Kidney tubule cell (primary cell): Measurements from ENCODE around the gene POLR2M.
A peak's percentile ranks its signal among the peaks of the same experiment; 100 is the strongest.

Experiments used
- DNase-seq: peaks from one replicate; pipeline ENCODE4 v3.0.0-alpha.2; 2018; ENCODE audit warnings: low spot score

POLR2M gene

GRCh38 chr15:57738734-57739237 is 32.3 kb downstream of the POLR2M start:
- no peak for DNase-seq

- DNase-seq, result no peak
Observed at GRCh38 chr15:57740048-57740447, 33.5 kb downstream of the POLR2M start.

DNA sequence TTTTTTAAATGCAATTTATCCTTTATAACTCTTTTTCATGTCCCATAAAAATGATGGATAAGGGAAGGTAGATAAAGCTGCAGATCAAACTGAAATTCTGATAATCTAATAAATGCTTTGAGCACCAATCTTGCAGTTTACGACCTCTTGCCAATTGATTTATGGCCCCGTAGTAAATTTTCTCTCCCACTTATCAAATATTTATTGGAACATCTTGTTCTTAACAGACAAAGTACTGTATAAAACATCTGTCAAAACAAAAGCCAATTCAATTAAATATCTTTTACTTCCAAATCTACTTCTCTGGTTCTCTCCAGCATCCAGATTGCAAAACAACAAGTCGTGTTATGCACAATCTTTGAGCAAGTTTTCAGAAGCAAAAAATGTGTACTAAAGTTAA is 34.6 kb downstream of the POLR2M start:
- no peak for DNase-seq

- peak; percentile 5 for DNase-seq
Observed at GRCh38 chr15:57743424-57743823, 36.9 kb downstream of the POLR2M start.

GRCh38 chr15:57746786-57747185 is 40.3 kb downstream of the POLR2M start:
- no peak for DNase-seq

DNA sequence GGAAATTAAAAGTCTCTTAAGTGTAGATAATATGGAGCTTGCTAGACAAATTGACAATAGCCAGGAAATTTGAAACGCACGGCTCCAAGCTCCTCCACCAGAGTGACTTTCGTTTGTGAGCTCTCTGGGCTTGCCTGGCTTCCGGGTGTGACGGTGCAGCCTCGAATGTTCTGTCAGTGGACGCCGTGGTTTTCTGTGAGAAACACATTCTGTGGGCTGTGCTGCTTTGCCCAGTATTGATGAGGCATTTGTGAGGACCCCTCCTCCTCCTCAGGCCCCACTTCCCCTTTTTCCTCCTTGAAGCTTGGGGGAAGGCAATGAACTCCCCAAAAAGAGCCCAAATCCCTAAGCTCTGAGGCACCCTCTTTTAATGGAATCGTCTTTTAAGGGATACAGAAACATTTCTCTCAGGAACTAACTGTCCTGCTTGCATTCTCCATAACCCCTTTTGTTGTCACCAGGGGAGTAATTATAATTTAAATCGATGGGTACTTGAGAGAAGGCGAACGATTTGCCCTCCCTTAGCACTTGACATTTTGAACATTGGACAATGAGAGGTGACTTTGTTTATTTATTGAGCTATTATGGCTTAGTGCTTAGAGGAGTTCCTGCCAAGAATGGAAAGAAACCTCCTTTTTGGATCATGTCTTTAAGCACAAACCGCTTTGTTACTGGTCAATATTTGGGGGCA is 40.8 kb downstream of the POLR2M start:
- DNase-seq, result peak; percentile 6

DNA sequence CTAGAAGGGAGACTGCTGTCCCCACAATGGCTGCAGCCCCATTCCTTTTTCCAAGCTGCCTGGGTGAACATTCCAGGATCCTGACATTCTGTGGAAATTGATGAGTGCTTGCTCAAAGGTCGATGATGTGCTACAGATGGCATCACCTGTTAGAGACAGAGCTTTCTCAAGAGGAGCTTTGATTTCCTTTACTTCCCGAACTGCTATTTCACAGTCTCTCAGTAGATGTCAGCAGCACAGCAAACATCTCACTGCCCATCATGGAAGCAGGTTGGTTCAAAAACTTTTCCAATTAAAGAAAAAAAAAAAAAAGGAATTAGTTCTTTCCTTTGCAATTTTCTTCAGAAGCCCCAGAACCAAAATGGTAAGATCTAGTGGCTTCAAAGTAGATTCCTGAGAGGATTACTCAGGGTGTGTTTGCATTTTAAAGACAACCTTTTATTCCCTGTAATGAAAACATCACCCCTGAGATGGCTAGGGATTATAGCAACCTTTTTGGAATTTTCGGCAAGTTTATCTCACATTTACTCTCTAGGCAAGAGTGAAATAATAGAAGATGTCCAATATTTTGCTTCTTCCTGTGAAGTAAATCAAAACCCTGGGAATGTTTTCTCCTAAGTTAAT is 44.8 kb downstream of the POLR2M start:
- DNase-seq, result peak; percentile 50

DNA sequence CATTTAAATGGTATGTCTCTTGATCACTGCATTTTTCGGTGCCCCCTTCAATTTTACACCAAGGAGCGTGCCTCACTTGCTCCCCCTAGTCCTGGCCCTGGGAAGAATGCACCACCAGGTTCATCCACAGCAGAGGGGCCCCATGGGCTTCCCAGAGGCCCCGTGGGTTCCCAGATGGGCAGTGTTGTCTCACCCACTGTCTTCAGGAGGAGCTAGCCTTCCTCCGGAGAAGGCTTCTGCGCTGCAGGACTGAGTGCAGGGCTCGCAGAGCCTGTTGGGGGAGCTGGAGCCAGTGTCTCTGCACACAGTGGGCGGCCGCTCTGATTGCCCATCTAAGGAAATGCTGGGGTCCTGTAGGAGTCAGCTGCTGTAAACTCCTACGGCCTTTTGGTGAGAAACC is 45.9 kb downstream of the POLR2M start:
- DNase-seq, result no peak

- no peak for DNase-seq
Observed at GRCh38 chr15:57752840-57753239, 46.3 kb downstream of the POLR2M start.

- no peak for DNase-seq
Observed at GRCh38 chr15:57756466-57756865, 50.0 kb downstream of the POLR2M start.

GRCh38 chr15:57758560-57758959 is 52.0 kb downstream of the POLR2M start:
- no peak for DNase-seq

DNA sequence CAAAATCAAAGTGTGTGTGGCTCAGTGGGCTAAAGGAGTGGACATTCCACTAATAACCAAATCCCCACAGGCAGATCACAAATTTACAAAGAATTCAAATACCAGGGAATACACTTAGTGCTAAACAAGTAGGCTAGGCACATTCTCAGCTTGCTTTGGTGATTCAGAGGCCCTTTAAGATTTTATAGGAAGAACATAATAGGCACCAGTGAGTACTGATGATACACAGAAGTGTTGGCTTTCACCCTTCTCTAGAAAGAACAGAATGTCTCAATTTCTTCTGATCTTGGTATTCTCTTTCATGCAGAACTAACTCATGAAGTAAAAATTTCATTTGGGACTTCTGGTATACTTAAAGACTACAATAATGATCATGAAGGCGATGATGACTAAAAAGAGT is 55.0 kb downstream of the POLR2M start:
- no peak for DNase-seq

- no peak for DNase-seq
Observed at GRCh38 chr15:57762302-57762701, 55.8 kb downstream of the POLR2M start.

- no peak for DNase-seq
Observed at GRCh38 chr15:57763176-57763964, 56.9 kb downstream of the POLR2M start.
